ENCODE data around the gene SLC33A1.
"Not testable (repeated sequence)": the region's sequence is repeated elsewhere in the genome, so short reads cannot be mapped to it uniquely, and the experiment has no call there.

SLC33A1 gene

DNA sequence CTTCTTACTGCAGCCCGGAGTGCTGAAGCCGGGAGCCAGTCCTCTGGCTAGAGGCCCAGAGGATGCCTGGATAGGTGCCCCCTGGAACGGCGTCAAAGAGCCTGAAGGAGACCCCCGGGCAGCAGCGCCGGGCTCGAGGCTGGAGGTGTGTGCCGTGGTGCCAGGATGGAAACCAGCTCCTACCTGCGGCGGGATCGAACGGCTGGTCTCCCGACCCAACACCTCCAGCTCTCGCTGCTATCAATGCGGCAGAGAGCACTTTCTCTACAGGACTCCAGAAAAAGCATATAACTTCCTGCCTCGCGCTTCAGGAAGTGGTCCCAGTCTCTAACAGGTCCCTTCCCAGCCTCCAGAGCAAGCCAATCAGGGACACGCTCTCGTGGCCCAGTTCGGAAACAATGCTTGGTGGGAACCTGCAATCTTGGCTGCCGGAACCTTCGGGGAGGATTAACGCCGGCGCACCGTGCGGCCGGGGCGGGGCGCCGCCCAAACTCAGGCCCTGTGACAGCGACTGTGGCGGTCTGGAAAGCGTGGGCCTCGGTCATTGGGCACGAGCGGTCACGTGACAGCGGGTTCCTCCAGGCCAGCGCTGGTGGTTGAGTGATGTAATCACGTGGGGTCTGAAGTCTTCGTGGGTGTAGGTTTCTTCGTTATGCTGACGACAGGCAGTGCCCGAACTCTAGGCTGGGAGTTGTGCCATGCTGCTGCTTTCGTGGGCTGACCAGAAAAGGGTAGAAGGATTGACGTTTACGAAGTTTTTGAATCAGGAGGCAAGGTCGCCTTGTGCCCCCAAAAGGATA is at the start of gene SLC33A1:
Gene SLC33A1, minus strand, starts transcription at position 287 of the 800 bp plus-strand sequence. CDS start 430 bp downstream, outside the sequence.
- peak; percentile 98 to 99 for DNase-seq

DNA sequence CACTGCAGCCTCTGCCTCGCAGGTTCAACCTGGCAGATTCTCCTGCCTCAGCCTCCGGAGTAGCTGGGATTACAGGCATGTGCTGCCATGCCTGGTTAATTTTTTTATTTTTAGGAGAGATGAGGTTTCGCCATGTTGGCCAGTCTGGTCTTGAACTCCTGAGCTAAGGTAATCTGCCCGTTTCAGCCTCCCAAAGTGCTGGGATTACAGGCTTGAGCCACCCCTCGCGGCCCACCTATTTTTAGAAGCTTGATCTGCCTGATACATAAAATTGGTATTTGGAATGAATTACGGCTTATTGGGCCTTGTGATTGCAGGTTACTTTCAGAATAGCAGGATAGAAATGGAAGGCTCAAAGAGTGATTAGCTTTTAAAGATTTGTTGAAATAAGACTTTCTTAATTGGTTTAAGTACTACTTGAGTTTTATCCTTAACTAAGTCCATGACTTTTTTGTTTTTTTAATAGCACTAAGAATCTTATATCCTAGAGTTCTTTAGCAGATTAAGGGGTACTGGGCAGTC is 41.2 kb upstream of the SLC33A1 start:
- DNase-seq: no peak

DNA sequence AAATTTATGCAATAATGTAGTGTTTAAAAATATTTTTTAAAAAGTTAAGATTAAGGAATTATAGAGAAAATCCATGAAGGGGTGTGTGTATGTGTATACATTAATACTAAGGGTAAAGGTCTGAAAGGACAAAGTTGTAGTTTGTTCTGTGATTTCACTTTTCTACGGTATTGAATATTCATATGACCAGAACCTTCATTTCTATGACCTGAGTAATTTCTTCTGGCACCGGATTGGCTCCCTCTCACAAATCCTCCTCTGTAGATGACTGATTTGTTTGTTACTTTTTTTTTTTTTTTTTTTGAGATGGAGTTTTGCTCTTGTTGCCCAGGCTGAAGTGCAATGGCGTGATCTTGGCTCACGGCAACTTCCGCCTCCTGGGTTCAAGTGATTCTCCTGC is 37.1 kb upstream of the SLC33A1 start:
- no peak for DNase-seq

DNA sequence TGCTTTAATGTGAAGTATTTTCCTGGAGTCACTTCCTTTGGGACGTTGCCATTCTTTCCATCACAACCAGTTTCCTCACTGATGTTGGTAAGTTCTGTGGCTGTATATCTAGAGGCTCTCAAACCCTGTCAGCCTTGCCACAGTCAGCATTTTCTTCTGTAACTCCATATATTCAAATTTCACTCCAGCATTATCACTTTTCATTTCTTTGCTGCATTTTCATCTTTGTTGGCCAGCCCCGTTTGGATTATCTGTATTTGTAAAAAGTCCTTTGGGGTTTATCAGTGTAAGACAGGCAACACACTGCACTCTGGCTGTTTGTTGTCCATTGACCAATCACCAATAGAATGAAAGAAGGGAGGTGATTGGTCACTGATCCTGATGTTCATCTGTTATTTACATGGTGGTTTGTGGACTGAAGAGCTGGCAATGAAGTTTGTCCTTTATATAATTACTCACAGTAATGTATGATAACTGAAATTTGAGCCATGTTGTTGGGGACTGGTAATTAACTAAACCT is 36.5 kb upstream of the SLC33A1 start:
- DNase-seq: no peak

DNA sequence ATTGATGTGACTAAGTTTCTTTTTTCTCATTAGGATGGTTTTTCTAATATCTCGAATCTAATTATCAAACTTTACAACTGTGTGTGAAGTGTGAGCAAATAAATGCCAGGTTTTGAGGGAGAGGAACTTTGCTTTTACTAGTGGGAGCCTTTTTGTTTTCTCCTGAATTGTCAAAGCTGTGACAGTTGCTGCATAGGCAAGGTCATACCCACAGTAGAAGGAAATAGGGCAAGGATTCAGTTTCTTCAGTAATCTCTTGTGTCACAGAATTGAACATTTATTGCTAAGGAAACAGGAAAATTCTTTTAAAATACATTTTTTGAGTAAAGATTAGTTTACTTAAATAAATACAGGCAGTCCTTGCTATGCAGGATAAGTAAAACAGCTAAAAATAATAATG is 35.7 kb upstream of the SLC33A1 start:
- DNase-seq: no peak

DNA sequence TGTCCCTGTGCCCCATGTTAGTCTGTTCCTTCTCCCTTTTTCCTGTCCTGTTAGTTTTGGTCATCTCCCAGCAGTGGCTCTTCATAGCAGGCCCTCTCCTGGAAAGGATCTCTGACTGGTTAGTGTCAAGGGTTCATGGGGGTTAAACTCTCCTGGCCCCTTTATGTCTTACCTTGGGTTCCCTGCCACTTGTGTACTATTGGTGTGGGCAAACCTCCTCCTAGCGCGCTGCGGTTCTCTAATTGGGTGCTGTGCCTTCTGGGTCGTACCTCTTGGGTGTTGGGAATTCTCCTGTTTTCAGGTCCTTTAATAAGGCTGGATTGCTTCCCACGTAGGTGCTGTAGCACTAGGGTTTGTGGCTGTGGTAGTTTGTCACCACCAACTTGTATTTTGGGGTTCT is 35.0 kb upstream of the SLC33A1 start:
- DNase-seq: no peak

DNA sequence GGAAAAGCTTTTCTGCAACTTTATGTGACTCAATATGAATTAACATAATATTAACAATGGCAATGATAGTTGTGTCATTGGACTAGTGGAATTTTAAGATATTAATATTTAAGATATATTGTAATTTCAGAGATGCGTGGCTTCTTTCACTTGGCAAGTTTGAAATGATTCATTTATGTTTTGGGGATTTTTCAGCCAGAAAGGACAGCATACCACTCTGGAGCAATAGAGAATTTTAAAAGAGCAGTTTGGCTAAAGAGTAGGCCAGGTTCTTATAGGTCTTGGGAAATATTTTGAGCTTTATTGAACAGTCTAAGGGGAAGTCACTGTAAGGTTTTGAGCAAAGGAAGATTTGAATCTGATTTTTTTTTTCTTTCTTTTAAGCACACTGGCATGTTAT is 32.7 kb upstream of the SLC33A1 start:
- no peak for DNase-seq

DNA sequence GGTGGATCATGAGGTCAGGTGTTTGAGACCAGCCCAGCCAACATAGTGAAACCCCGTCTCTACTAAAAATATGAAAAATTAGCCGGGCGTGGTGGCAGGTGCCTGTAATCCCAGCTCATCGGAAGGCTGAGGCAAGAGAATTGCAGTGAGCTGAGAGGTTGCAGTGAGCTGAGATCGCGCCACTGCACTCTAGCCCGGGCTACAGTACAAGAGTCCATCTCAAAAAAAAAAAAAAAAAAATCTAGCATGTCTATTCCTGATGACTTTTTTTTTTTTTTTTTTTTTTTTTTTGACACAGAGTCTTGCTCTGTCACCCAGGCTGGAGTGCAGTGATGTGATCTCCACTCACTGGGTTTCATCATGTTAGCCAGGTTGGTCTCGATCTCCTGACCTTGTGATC is 32.1 kb upstream of the SLC33A1 start:
- not testable (repeated sequence) for DNase-seq

DNA sequence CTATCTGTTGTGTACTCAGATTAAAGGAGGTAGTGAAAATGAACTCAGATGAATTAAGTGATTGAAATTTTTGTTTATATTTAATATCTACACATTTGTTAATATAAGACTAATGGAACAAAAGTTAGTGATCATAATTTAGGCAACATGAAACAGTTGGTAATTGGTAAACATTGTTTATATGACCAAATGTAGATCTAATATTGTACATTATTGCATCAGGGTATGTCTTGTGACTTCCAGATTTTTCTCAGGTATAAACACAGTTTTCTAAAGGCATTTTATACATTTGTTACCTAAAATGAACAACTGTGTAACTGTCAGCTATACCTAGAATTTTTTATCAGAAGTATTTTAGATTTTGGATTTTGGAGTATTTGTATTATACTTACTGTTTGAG is 31.1 kb upstream of the SLC33A1 start:
- DNase-seq: no peak

DNA sequence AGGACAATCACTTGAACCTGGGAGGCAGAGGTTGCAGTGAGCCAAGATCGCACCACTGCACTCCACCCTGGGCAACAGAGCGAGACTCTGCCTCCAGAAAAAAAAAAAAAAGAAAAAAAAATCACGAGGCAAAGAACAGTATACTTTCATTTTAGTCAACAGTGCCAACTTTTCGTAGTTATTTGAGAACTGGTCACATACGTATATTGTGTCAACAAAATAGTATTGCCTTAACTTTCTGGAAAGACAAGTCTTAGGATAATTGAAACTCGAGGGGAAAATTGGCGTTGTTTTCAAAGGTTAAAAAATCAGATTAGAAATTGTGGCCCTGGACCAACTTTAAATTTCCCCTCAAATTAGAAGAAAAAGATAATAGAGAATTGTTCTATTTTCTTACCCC is 30.1 kb upstream of the SLC33A1 start:
- DNase-seq: no peak

DNA sequence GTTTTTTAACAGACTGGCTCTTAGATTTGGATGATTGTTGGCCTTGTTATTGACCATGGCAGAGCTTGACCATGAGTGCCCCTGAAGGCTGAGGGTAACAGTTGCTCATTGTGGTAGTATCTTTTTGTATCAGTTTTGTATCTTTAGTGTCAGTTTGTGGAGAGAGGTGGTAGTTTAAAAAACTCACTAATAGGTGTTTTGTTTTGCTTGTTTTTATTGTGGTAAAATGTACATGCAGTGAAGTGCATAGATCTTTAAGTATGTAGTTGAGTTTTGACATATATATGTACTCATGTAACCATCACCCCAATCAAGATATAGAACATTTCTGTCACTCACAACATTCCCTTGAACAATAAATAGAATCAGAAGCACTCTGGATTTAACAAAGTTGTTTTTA is 26.1 kb upstream of the SLC33A1 start:
- no peak for DNase-seq

DNA sequence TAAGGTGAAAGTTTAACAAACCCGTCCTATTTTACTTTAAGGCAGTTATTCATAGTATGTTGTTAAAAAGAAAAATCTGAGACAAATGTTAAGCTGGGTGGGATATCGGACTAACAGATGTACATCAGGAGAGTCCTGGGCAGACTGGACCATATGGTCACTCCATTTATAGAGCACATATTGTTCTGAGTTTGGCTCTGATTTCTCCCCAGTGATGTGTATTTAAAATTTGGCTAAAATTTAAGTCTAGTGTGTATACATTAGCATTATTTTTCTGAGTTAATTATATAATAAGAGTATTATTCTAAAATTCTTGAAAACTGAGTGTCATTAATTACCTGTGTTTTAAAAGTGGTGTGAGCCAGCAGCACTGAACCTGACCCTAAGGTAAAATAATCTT is 22.3 kb upstream of the SLC33A1 start:
- DNase-seq: no peak

DNA sequence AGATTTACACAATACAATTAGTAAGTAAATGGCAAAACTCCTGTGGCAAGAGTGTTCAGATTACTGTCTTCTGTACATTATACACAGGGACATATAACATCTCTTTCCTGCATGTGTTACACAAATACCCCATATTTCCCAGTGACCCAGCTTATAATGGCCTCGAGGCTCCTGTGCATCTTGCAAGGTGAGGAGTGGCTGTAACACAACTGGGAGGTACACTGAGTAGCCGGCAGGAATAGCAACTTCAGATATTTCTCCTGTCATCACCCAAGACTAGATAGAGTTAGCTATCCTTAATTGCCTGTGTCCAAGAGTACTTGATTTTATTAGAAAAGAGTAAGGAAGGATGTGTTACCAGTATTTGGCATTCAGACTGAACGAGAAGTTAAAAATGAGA is 21.8 kb upstream of the SLC33A1 start:
- DNase-seq: no peak

DNA sequence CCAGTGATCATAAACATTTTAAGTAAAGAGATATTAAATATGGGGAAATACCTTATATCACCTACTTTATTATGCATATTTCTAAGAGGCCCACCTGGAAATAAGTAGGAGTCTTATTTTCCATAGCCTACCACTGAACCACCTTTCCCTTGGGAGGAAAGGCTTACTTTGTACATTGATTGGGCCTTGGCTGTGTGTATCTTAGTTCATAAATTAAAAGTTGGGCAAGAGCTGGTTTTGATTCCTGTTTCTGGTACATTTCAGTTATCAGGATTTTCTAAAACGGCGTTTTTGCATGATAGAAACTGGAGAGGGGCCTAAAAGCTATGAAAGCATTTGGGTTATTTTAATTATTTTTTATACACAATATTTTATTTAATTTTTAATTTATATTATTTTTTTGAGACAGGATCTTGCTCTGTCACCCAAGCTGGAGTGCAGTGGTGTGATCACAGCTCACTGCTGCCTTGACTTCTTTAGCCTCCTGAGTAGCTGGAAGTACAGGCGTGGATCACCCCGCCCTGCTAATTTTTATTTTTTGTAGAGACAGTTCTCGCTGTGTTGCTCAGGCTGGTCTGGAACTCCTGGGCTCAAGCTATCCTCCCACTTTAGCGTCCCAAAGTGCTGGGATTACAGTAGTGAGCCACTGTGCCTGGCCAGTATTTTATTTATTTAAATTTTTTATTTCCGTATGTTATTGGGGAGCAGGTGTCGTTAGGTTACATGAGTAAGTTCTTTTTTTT is 18.8 kb upstream of the SLC33A1 start:
- no peak for DNase-seq

DNA sequence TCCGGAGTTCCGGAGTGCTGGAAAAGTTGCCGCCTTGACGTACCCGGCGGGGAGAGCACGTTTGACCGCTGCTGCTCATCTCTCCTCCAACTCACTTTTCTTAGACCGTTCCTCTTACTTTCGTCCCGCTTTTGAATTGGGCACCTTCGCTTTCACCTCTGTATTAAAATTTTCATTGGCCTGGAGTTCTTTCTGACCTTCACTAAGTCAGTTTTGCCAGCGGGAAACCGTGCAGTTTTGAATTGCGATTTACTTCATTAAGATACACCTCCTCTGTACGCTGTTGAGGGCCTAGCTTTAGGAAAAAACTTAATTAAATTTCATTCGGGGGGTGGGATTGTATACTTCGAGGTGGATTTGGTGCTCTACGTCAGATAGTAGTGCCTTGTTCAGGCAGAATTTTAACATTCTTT is 17.5 kb upstream of the SLC33A1 start:
- no peak for DNase-seq

DNA sequence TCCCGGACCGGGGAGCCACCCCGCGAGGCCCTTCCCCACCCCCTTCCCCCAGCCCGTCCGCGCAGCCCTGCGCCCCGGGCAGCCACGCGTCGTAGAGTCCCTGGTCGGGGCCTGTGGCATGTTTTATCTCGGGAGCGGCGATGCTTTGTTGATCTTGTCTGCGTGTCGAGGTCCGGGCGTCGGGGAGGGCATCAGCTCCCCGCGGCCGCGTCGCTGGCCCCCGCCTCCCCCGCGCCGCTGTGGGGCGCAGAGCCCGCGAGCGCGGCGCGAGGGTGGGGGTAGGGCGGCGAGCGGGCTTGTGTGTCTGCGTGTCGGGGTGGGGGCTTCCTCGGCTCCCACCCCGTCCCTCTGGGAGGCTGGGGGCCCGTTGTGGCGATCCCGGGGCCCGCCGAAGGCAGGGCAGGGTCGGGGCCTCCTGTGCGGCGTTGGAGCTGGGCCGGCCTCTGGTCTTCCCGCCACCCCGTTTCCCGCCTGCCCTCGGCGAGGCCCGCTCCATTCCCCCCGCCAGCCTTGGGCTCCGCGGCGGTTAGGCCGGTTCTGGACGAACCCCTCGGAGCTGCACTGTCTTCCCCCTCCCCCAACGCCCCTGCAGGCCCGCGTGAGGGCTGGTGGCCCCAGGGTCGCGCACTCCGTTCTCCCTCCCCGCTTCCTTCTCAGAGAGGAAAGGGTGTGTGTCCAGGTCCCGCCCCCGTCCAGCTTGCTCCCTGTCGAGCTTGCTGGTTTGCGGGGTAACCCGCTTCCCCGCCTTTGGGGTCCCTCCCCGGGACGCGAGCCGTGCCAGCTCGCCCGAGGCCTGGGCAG is 16.9 kb upstream of the SLC33A1 start:
- peak; percentile 36 to 37 for DNase-seq

DNA sequence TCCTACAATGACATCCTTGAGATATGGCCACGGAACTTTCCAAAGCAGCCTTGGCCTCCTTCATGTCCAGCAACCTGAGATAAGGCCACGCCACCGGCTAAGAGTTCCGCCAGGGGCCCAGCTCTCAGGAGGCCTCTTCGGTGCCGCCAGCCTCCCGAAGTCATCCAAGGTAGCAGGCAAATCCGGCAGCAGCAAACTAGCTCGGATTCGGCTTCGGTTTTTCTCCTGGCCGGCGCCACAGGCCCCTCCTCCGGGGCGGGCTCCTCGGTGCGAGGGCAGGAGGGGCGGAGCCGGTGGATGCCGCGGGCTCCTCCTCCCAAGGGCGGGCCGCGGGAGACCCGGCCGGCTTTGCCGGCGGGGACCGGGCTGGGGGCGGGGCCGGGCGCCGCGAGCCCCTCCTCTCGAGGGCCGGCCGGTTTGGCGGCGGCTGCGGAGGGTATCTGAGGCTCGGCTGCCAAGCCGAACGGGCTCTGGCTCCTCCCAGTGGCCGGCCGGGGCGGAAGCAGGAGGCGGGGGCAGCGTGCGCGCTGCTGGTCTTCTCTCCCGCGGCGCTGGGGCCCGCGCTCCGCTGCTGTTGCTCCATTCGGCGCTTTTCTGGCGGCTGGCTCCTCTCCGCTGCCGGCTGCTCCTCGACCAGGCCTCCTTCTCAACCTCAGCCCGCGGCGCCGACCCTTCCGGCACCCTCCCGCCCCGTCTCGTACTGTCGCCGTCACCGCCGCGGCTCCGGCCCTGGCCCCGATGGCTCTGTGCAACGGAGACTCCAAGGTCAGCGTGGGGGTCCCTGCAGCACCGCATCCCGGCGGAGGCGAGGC is 16.1 kb upstream of the SLC33A1 start, which contains the start of gene GMPS:
Gene GMPS, plus strand, starts transcription at position 518 of the 812 bp plus-strand sequence. Its CDS starts 221 bp downstream, at position 739.
- DNase-seq: peak; percentile 92 to 94

DNA sequence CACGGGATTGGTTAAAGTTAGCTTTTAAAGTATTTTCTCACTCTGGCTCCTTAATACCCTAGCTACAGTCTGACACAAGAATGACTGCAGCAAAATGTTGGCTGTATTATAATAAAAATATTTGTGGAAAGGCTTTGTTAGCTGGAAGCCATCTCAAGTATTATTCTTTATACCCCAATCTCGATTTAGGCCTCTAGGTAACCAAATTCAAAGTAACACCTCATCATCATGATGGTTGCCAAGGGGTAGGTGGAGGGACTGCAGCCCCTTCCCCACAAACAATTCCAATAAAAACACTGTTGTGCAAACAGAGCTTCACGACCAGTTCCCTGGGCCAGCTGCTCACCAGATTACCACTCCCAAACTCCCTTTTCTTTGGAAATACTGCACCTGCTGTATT is 15.5 kb upstream of the SLC33A1 start:
- DNase-seq: no peak

DNA sequence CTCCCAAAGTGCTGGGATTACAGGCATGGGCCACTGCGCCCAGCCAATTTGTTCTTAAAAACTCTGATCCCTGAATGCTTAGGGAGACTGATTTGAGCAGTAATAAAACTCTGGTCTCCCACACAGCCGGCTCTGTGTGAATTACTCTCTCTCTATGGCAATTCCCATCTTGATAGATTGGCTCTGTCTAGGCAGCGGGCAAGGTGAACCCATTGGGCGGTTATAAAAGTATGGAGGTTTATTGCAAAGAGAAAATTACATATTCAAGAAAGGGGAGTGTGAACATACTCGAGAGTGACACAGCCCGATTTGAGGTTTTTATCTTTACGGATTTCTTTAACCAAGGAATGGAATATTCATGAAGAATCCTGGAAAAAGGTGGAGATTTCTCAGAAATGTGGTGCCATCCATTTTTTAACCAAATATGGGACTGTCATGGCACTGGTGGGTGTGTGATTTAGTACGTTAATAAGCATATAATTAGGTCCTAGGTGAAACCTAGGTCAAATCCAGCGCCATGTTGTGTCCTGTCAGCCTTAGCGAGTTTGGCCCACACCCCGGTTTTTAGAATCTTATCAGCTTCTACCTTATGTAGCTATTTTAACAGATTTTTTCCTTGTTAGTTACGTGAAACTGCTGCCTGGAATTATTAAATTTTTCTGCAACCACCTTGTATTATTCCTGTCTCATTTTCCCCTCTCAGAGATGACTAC is 9.0 kb upstream of the SLC33A1 start:
- DNase-seq: no peak

DNA sequence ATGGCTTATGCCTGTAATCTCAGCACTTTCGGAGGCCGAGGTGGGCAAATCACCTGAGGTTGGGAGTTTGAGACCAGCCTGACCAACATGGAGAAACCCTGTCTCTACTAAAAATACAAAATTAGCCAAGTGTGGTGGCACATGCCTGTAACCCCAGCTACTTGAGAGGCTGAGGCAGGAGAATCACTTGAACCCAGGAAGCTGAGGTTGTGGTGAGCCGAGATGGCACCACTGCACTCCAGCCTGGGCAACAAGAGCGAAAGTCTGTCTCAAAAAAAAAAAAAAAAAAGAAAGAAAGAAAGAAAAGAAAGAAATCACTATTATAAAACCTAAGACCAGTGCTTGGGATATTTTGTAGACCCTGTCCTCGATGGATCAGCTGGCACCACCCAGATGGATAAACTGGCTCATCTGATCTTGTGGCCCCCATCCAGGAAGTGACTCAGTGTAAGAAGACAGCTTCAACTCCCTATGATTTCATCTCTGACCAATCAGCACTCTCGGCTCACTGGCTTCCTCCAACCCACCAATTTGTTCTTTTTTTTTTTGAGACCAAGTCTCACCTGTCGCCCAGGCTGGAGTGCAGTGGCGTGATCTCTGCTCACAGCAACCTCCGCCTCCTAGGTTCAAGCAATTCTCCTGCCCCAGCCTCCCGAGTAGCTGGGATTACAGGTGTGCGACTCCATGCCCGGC is 8.2 kb upstream of the SLC33A1 start:
- peak; percentile 64 to 67 for DNase-seq
